Subcutaneous adipose tissue (tissue), 4 donors: ENCODE measurements around the gene SPATA17. TPM values are rescaled to one million over a fixed set of nuclear protein-coding genes. Genes with fewer than 3 reads are reported as not detected.

Source experiments
- CTCF ChIP-seq: fragments of 450-650 bp; IDR thresholded peaks from one replicate; pipeline ENCODE4 v1.5.1; 2016; ENCODE audit warnings: low read depth, mild to moderate bottlenecking, control low read depth, antibody characterized with exemption, moderate library complexity
- total RNA-seq, 4 donors: library from RNA; depleted of rRNA; stranded (reverse); fragments of >200 nt; gene quantifications; one replicate each; pipeline ENCODE4 v1.1.0, GENCODE V29; 2016

The SPATA17 gene
- total RNA-seq, 4 donors from 2014 or later = 1.5 TPM; not detected in 3

- no peak for TF ChIP-seq CTCF
Observed at GRCh38 chr1:217647791-217648190, 16.6 kb downstream of the SPATA17 start.

DNA sequence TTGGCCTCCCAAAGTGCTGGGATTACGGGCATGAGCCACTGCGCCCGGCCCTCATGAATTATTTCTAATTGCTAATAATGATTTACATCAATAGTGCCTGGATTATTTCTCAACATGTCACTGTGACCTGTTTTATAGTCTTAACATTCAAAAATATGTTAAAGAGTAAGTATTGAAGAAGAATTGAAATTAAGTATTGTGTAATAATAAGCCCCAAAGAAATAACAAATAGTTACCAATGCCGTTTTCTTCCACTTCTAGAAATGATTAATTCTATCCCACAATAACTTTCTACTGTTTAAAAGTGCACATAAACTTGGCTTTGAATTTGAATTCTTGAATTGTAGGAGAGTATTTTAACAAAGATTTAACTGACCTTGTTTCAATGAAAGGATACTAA is 19.5 kb downstream of the SPATA17 start:
- TF ChIP-seq CTCF = no peak

GRCh38 chr1:217660353-217661062 is 29.4 kb downstream of the SPATA17 start:
- no peak for TF ChIP-seq CTCF

GRCh38 chr1:217661407-217661806 is 30.3 kb downstream of the SPATA17 start:
- no peak for TF ChIP-seq CTCF

GRCh38 chr1:217668351-217668940 is 37.3 kb downstream of the SPATA17 start:
- no peak for TF ChIP-seq CTCF

GRCh38 chr1:217673387-217673786 is 42.2 kb downstream of the SPATA17 start:
- TF ChIP-seq CTCF = no peak

DNA sequence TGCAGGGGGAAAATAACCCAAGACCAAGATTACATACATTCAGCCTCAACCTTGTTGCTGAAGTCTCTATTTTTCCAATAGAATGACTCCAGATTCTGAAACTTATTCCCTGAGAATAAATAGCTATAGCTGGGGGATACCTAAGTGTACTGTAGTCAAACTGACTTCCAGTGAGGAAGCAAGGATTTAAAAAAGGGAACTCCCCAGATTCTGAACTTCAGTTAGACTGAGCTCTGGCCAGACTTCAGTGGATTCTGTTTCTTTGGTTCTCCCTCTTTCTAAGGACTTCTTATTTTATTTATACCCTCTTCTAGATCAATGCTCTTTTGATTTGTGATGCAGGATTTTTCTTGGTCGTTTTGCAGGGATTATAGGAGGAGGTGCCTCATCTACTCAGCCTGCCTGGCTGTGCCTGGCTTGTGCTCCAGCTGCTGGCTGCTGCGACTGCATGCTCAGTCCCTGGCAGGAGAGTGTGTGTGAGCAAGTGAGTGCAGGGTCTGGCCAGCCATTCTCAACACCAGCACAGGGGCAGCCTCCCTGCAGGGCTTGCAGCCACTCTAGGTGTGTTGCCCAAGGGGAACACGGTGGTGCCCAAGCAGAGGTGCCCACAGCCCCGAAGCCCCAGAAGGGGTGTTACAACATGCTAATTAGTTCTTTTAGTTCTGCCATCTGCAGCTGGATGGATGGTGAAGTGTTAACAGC is 43.0 kb downstream of the SPATA17 start:
- no peak for TF ChIP-seq CTCF
